ENCODE results near the gene RERE. TPM values are rescaled to one million over a fixed set of nuclear protein-coding genes. Genes with fewer than 3 reads are reported as not detected.
A peak's percentile ranks its signal among the peaks of the same experiment; 100 is the strongest.

The RERE gene
- total and polyA plus RNA-seq, 2 experiments from 2014 or later, result 148 to 170 TPM

- Histone ChIP-seq H3F3A (replicated peaks; ENCODE audit: low read depth) (no peaks in the 10 kb centered on the region), H3K79me2 (replicated peaks; ENCODE audit: insufficient read depth) (peaks cover 91% of the 10 kb centered on the region), H3K36me3 (ENCODE audit: insufficient read depth) (no peaks in the 10 kb centered on the region), H3K4me1 (ENCODE audit: insufficient read depth) (peaks cover 57% of the 10 kb centered on the region), H3K4me3 (peak overlapping the region; percentile 59), H3K27ac (ENCODE audit: low read depth) (peak overlapping the region; percentile 95), H3K4me2 (peak overlapping the region; percentile 77), H2AFZ (no peak overlapping the region), H4K20me1 (replicated peaks; ENCODE audit: insufficient read depth) (peaks cover 4% of the 10 kb centered on the region; the same call in 1 of the 2 replicates), H3K27me3 (ENCODE audit: insufficient read depth) (no peaks in the 10 kb centered on the region), H3K9me2 (ENCODE audit: insufficient read depth) (no peaks in the 10 kb centered on the region)
- Mint-ChIP-seq H3K4me3 (peak overlapping the region; percentile 93), H3K36me3 (ENCODE audit: low read depth) (no peaks in the 10 kb centered on the region; the same call in 2 of the 3 replicates), H3K9me3 (no peaks in the 10 kb centered on the region), H3K4me1 (peaks cover 59% of the 10 kb centered on the region), H3K27ac (peak overlapping the region; percentile 99), H3K27me3 (ENCODE audit: insufficient read depth, low read depth, poor library complexity) (peaks cover 13% of the 10 kb centered on the region)
- DNase-seq (ENCODE audit: low spot score), result no peak
- no peak for TF ChIP-seq POLR2AphosphoS5 (IDR thresholded peaks at IDR 0.05; ENCODE audit: low read depth)
- no peak for TF ChIP-seq CREB1 (CRISPR knock-in tag; IDR thresholded peaks at IDR 0.05; ENCODE audit: low read depth)
- no peak for TF ChIP-seq JUNB (IDR thresholded peaks at IDR 0.05; ENCODE audit: unreplicated experiment)
- no peak for TF ChIP-seq ZNF114 (CRISPR knock-in tag; IDR thresholded peaks at IDR 0.05)
- no peak for TF ChIP-seq EZH2 (IDR thresholded peaks at IDR 0.05; ENCODE audit: low read depth, unreplicated experiment)
- no peak for TF ChIP-seq ZNF462 (CRISPR knock-in tag; IDR thresholded peaks at IDR 0.05)
- no peak for TF ChIP-seq ZNF331 (CRISPR knock-in tag; IDR thresholded peaks at IDR 0.05; ENCODE audit: low read depth)
- TF ChIP-seq, protein P1, sequence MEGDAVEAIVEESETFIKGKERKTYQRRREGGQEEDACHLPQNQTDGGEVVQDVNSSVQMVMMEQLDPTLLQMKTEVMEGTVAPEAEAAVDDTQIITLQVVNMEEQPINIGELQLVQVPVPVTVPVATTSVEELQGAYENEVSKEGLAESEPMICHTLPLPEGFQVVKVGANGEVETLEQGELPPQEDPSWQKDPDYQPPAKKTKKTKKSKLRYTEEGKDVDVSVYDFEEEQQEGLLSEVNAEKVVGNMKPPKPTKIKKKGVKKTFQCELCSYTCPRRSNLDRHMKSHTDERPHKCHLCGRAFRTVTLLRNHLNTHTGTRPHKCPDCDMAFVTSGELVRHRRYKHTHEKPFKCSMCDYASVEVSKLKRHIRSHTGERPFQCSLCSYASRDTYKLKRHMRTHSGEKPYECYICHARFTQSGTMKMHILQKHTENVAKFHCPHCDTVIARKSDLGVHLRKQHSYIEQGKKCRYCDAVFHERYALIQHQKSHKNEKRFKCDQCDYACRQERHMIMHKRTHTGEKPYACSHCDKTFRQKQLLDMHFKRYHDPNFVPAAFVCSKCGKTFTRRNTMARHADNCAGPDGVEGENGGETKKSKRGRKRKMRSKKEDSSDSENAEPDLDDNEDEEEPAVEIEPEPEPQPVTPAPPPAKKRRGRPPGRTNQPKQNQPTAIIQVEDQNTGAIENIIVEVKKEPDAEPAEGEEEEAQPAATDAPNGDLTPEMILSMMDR (conservative IDR thresholded peaks at IDR 0.05; ENCODE audit: low read depth in 2 of 2), result no peak
- no peak for TF ChIP-seq ETS1 (IDR thresholded peaks at IDR 0.05)
- no peak for TF ChIP-seq REST (IDR thresholded peaks at IDR 0.05; ENCODE audit: unreplicated experiment)
- TF ChIP-seq NANOG (IDR thresholded peaks at IDR 0.05; ENCODE audit: borderline replicate concordance), result no peak
- TF ChIP-seq EZH2phosphoT487 (IDR thresholded peaks at IDR 0.05; ENCODE audit: unreplicated experiment), result no peak
- TF ChIP-seq STAT1 (IDR thresholded peaks at IDR 0.05; ENCODE audit: unreplicated experiment), result no peak
- ATAC-seq, result no peak
These were observed 115.0 kb downstream of the RERE start for GRCh38 chr1:8702472-8702849.
